Stomach (tissue), 4 donors: ENCODE data around the gene C9orf152.

Source experiments
- POLR2AphosphoS5 ChIP-seq, 3 donors: sonication (generic); formaldehyde crosslinking; IDR thresholded peaks; one replicate each; pipeline ENCODE4 v1.6.1; 2016; ENCODE audit warnings: antibody characterized with exemption in 3 of 3
- TF ChIP-seq, protein P1 (sequence below), 7 experiments: fragments of 450-650 bp in 4 of 7; fragments of 200-600 bp in 3 of 7; sonication (generic) in 3 of 7; IDR thresholded peaks; one replicate each; pipeline ENCODE4 v1.5.1; 2016 to 2019; ENCODE audit warnings: antibody characterized with exemption in 7 of 7, control low read depth in 2 of 7, mild to moderate bottlenecking in 1 of 7

DNA sequence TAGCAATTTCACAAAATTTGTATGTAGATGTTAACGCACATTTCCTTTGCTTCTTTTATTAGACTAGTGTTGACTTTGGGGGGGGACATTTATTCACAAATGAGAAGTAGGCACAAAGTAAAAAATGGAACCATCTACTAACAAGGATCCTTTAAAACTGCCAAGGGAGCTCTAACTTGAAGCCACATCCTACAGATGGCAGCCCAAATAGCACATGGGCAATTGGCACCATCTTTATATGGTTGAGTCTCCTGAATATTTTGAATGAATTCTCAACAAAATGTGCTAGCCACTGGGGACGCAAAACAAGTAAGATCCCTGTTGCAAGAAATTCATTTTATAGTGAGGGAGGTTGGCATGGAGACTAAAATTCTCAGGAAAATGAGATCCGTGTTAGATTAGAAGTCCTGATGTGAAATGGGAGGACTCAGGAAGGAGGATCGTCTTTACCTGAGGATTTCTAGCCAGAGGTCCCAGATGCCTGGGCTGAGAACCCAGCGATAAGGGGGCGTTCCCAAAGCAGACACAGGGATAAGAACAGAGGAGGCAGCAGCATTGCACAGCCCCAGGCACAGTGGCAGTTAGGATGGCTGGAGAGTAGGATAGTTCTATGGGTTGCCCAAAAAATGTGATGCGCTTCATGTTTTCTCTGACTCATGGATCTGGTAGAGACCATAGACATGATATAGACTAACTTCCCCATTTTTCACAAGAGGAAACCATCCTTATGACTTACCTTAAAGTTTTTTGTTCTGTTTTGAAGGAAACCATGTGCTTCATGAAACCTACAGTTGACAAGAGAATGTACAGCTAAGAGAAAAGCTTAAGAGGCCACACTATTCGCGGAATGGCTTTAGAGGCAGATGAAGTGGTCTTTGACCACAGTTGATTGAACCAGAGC, 37.4 kb downstream of the C9orf152 start:
- TF ChIP-seq POLR2AphosphoS5 (IDR thresholded peaks at IDR 0.05): no peak
- TF ChIP-seq, protein P1, sequence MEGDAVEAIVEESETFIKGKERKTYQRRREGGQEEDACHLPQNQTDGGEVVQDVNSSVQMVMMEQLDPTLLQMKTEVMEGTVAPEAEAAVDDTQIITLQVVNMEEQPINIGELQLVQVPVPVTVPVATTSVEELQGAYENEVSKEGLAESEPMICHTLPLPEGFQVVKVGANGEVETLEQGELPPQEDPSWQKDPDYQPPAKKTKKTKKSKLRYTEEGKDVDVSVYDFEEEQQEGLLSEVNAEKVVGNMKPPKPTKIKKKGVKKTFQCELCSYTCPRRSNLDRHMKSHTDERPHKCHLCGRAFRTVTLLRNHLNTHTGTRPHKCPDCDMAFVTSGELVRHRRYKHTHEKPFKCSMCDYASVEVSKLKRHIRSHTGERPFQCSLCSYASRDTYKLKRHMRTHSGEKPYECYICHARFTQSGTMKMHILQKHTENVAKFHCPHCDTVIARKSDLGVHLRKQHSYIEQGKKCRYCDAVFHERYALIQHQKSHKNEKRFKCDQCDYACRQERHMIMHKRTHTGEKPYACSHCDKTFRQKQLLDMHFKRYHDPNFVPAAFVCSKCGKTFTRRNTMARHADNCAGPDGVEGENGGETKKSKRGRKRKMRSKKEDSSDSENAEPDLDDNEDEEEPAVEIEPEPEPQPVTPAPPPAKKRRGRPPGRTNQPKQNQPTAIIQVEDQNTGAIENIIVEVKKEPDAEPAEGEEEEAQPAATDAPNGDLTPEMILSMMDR (IDR thresholded peaks at IDR 0.05): no peak
